Muscle layer of duodenum (tissue), 2 donors: Measurements from ENCODE around the gene SGCG.

ENCODE experiments used
- H3K27ac ChIP-seq: one replicate; pipeline ENCODE4 v1.7.0; 2013; ENCODE audit warnings: mild to moderate bottlenecking, low read length
- H3K27me3 ChIP-seq: one replicate; pipeline ENCODE4 v1.7.0; 2013; ENCODE audit warnings: low read depth, mild to moderate bottlenecking, control low read depth, low read length
- H3K36me3 ChIP-seq, 2 donors: one replicate each; pipeline ENCODE4 v1.7.0; 2013; ENCODE audit warnings: low read length in 2 of 2, control low read depth in 1 of 2, mild to moderate bottlenecking in 1 of 2; ENCODE audit not compliant: insufficient read depth in 2 of 2, control insufficient read depth in 1 of 2
- H3K4me1 ChIP-seq, 2 donors: one replicate each; pipeline ENCODE4 v1.7.0; 2013; ENCODE audit warnings: low read length in 2 of 2, mild to moderate bottlenecking in 2 of 2, control low read depth in 1 of 2, moderate library complexity in 1 of 2; ENCODE audit not compliant: insufficient read depth in 2 of 2, control insufficient read depth in 1 of 2
- H3K4me3 ChIP-seq, 2 donors: one replicate each; pipeline ENCODE4 v1.7.0; 2013; ENCODE audit warnings: low read length in 2 of 2, low read depth in 1 of 2, mild to moderate bottlenecking in 1 of 2
- H3K9me3 ChIP-seq, 2 donors: one replicate each; pipeline ENCODE4 v1.7.0; 2013; ENCODE audit warnings: low read length in 2 of 2, control low read depth in 1 of 2, mild to moderate bottlenecking in 1 of 2; ENCODE audit not compliant: control insufficient read depth in 1 of 2
- donor health status: healthy.

The SGCG gene

DNA sequence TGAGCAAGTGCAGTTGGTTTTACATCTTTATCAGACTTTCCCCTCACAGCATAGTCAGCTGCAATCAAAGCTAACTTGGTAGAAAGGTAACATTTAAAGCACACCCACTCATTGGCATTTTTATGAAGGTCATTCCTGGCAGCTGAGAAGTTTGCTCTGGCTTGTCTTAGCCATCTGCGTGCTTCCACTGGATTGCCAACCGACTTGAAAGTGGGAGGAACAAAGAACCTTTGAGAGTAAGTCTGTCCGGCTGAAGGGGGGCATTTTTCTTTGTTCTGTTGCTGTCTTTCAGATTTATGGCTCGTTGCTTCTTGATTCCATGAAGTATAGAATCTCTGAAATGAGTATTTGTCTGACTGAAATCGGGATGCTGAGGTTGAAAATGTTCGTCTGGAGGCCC, 149.6 kb downstream of the SGCG start:
- no peak overlapping the region for H3K27ac ChIP-seq
- H3K9me3 ChIP-seq: peaks cover 0 to 4% of the 10 kb centered on the region in 2 donors
- peaks cover 0 to 9% of the 10 kb centered on the region in 2 donors for H3K36me3 ChIP-seq
- no peak overlapping the region for H3K4me3 ChIP-seq
- H3K4me1 ChIP-seq: no peaks in the 10 kb centered on the region
- H3K27me3 ChIP-seq: no peaks in the 10 kb centered on the region

DNA sequence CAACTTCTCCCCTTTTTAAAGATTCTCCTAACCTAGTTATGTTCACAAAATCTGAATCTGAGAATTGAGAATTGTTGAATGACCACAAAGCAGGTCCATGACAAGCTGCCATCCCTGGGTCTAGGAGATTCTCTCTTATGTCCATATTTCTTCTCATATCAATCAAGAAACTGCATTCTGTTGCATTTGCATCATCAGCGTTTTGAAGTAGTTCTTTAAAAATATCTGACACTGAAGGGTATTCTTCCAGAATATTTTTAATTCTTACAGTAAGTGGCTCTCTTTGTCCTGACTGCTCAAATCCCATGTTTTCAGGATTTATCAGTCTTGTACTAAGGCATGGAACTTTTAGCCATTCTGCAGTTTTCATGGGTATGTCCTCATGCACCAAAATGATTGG, 158.4 kb downstream of the SGCG start:
- H3K4me3 ChIP-seq: no peak overlapping the region
- H3K27ac ChIP-seq: no peak overlapping the region
- no peaks in the 10 kb centered on the region for H3K4me1 ChIP-seq
- H3K36me3 ChIP-seq: peaks cover 19 to 20% of the 10 kb centered on the region in 2 donors
- no peaks in the 10 kb centered on the region for H3K27me3 ChIP-seq
- H3K9me3 ChIP-seq: no peaks in the 10 kb centered on the region

DNA sequence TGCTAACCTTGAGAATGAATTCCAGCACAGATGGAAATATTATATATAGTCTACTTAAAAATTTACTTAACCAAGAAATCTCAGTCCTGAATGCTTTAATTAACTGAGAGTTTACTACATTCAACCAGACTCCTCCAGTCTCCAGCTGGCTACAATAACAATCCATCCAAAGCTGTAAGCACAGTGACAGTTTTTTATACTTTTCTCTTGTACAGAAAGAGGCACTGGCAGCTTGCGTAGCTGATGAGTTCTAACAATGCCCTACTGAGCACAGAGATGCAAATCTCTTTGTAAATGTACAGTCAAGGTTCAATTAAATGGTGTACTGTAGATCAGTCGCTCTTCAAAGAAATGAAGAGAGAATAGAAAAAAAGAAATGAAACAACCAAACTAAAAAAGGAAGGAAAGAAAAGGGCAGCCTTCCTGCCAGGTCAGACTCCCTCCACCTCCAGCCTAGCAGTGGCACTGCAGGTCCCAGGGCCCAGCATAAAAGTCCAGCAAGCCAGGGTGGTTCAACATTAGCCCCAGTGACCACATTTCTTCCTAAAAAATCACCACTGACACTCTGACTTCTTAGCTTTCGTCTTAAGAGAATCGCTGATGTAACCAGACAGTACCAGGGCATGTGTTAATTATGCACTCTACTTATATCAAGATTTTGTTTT, 164.3 kb downstream of the SGCG start:
- no peak overlapping the region for H3K4me3 ChIP-seq
- no peak overlapping the region for H3K27ac ChIP-seq
- H3K4me1 ChIP-seq: peaks cover 0 to 14% of the 10 kb centered on the region in 2 donors
- no peaks in the 10 kb centered on the region for H3K27me3 ChIP-seq
- H3K36me3 ChIP-seq: peaks cover 14 to 22% of the 10 kb centered on the region in 2 donors
- H3K9me3 ChIP-seq: no peaks in the 10 kb centered on the region

DNA sequence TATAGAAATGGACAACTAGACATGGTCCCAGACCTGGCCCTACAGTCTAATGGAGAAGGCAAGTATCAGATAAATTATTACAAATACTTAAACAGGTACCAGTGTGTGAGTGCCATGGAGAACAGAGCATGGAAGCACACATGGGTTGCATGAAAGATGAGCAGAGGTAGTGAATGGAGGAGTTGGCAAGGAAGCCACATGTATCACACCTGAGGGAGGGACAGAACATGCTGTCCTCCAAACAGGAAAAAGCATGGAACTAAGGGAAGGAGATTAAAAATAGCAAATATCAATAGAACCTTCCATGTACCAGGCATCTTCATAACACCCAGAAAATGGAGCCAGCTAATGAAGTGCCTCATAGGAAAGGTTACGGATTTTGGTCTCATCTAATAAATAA, 166.8 kb downstream of the SGCG start:
- Histone ChIP-seq H3K27me3 (no peaks in the 10 kb centered on the region), H3K4me1 (peaks cover 0 to 14% of the 10 kb centered on the region in 2 donors), H3K36me3 (peaks cover 0 to 21% of the 10 kb centered on the region in 2 donors), H3K9me3 (no peaks in the 10 kb centered on the region), H3K4me3 (no peak overlapping the region), H3K27ac (no peak overlapping the region)

DNA sequence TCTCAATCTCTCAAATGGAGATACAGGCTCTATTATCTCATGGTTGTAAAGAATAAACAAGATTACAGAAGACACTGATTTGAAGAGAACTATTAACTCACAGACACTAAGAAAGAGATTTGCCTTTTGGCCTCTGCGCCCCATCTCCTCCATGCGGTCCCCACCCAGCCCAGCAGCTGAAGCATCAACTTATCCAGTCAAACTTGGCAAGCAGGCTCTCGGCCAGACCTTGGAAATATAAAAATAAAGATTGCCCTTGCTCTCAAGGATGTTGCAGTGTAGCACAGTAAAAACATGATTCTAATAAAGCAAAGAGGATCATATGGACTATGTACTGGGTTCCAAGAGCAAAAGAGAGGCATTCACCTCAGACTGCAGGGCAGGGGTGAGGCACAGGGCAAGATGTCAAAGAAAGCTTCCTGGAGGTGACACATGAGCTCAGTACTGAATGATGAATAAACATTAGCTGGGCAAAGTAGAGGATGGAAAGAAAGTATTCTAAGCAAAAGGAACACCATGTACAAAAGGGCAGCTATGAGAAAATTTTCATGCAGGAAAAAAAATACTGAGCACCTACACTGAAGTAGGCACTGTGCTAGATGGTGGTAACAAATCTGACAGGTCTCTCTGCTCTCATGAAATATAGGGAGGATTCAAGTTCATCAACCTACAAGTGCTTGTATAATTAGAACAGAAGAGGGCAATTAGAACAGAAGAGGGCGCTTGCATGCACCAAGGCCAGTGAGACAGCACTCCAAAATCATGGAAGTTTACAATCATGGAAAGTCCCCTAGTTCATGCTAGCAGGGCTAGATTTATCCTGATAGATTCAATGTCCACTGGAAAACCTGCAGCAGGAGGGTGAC, 167.7 kb downstream of the SGCG start:
- Histone ChIP-seq H3K27me3 (no peaks in the 10 kb centered on the region), H3K36me3 (peaks cover 0 to 27% of the 10 kb centered on the region in 2 donors), H3K4me1 (peaks cover 0 to 14% of the 10 kb centered on the region in 2 donors), H3K4me3 (no peak overlapping the region), H3K27ac (no peak overlapping the region), H3K9me3 (no peaks in the 10 kb centered on the region)

DNA sequence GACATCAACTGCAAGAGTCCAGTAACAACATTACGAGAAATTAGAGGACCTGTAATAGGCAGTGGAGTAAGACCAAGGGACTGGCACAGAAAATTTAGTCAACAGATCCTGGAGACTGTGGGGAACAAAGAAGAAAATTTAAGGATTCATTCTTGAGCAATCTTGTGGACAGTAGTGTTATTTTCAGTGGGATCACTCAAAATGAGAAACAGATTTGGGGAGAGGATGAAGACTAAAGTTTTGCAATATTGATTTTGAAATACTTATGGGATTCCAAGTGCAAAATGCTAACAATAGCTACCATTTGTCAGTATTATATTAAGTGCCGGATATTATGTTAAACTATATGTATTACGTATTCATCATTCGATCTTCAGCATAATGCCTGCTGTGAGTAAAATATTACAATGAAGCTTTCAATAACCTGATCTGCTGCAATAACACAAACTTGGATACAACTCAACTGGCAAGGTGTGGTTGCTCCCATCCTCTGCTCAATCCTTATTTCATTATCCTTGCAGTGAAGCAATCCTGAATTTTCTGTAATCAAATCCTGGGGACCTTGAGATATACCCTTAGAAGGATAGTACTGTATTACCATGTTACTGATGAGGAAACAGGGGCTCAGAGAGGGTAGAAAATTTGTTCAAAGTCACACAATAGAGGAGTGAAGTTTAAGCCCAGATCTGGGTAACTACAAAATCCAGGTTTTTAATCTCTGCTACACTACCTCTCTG, 168.6 kb downstream of the SGCG start:
- no peak overlapping the region for H3K4me3 ChIP-seq
- no peaks in the 10 kb centered on the region for H3K27me3 ChIP-seq
- H3K27ac ChIP-seq: no peak overlapping the region
- peaks cover 0 to 14% of the 10 kb centered on the region in 2 donors for H3K4me1 ChIP-seq
- peaks cover 0 to 28% of the 10 kb centered on the region in 2 donors for H3K36me3 ChIP-seq
- H3K9me3 ChIP-seq: no peaks in the 10 kb centered on the region

DNA sequence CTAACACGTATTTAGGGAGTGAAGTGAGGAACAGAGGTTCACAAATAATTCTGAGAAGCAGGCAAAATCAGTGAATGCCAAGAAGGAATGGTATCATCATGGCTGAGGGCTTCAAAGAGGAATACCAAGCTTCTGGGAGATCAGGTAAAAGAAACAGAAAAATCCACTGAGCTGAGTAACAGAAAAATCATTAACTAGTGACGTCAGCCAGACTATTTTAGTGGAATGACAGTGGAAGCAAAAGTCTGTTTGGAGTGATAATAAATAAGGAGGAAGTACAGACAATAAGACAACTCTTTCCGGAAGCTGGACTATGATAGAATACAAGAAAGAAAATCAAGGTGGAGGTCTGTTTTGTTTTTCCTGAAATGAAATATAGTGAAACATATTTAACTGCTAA, 169.2 kb downstream of the SGCG start:
- Histone ChIP-seq H3K36me3 (peaks cover 1 to 35% of the 10 kb centered on the region in 2 donors), H3K27me3 (no peaks in the 10 kb centered on the region), H3K9me3 (no peaks in the 10 kb centered on the region), H3K4me1 (peaks cover 0 to 8% of the 10 kb centered on the region in 2 donors), H3K4me3 (no peak overlapping the region), H3K27ac (no peak overlapping the region)

DNA sequence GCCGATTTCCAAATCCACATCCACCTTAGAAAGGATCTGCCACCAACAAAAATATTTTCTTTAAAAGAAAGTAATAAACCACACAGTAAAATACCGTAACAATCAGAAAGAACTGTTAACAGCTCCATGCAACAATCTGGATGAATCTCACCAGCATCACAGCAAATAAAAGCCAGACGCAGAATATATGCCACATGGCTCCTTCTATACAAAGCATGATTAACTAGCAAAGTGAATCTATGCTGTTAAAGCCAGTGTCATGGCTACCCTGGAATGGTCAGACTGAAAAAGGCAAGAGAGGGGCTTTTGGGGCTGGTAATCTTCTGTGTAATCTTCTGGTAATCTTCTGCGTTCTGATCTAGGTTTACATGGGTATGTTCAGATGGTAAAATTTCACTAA, 171.4 kb downstream of the SGCG start:
- Histone ChIP-seq H3K4me3 (no peak overlapping the region), H3K36me3 (peaks cover 16 to 53% of the 10 kb centered on the region in 2 donors), H3K9me3 (no peaks in the 10 kb centered on the region), H3K4me1 (peaks cover 0 to 7% of the 10 kb centered on the region in 2 donors), H3K27ac (no peak overlapping the region), H3K27me3 (no peaks in the 10 kb centered on the region)

DNA sequence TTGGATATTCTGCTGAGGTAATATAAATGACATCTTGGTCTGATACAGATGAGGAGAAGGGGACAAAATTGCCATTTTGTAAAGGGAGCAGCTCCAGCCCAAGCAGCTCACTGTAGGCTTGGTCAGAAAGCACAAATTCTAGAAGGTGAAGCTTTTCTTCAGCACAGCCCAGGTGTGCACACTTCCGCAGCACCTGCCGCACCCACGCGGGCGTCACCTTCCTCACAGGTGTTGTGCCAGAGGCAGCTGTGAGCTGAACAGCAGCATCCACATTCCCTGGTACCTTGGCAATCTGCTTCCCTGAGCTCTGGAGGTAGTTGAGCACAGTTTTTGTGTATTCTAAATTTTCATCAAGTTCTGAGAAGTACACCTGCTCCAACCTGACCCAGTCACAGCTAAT, 173.7 kb downstream of the SGCG start:
- Histone ChIP-seq H3K4me1 (no peaks in the 10 kb centered on the region), H3K4me3 (no peak overlapping the region), H3K27me3 (no peaks in the 10 kb centered on the region), H3K36me3 (peaks cover 16 to 51% of the 10 kb centered on the region in 2 donors), H3K27ac (no peak overlapping the region), H3K9me3 (no peaks in the 10 kb centered on the region)

DNA sequence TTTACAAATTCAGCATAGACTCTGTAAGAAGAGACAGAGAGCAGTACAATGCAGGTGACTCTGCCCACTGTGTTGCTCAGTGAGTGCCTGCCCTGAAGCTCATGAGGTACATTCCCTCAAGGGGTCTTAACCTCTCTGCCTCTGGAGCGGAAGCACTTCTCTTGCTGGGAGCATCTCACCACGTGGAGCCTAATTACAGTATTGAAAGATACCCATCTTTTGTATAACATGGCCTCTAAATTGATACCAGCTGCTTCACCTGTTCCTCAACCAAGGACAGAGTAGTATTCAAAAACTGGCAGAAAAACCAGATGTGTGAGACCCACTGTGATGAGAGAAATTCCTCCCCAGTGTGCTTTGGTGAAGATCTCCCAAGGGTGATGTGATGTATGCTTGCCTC, 175.6 kb downstream of the SGCG start:
- Histone ChIP-seq H3K36me3 (peaks cover 19 to 44% of the 10 kb centered on the region in 2 donors), H3K27me3 (no peaks in the 10 kb centered on the region), H3K4me3 (no peak overlapping the region), H3K27ac (no peak overlapping the region), H3K9me3 (no peaks in the 10 kb centered on the region), H3K4me1 (no peaks in the 10 kb centered on the region)

DNA sequence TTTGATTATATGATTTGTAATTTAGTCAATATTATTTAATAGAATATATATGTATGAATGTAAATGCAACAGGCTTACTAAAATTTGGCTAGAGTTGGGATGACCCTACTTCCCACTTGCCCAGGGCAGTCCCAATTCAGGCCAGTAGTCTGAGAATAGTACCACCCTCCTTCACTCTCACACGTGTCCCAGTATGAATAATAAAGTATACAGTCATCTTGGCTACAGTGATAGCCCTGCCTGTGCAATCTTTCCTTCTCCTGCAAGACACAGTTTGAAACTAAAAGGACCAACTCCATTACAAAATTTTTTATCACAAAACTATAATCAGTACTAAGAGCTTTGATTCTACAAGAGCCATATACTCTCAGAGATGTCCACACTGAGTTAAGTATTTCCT, 176.6 kb downstream of the SGCG start:
- no peak overlapping the region for H3K27ac ChIP-seq
- H3K9me3 ChIP-seq: no peaks in the 10 kb centered on the region
- no peaks in the 10 kb centered on the region for H3K27me3 ChIP-seq
- peaks cover 19 to 48% of the 10 kb centered on the region in 2 donors for H3K36me3 ChIP-seq
- no peaks in the 10 kb centered on the region for H3K4me1 ChIP-seq
- H3K4me3 ChIP-seq: no peak overlapping the region
